H1 (cell line): ENCODE measurements around the gene RPL18. TPM values are rescaled to one million over a fixed set of nuclear protein-coding genes. Genes with fewer than 3 reads are reported as not detected.

Experiments
- CHD1 ChIP-seq: IDR thresholded peaks from 2 replicates; pipeline ENCODE4 v1.6.1; 2012; ENCODE audit warnings: low read depth, low read length, improper control_type of control experiment
- KDM4A ChIP-seq: IDR thresholded peaks from one replicate; pipeline ENCODE4 v1.7.1; 2012; ENCODE audit warnings: low read depth, mild to moderate bottlenecking, moderate library complexity, low read length, inconsistent platforms; ENCODE audit not compliant: severe bottlenecking
- KDM5A ChIP-seq: fragments of 200-600 bp; IDR thresholded peaks from 2 replicates; pipeline ENCODE4 v1.7.1; 2012; ENCODE audit warnings: mild to moderate bottlenecking, low read length, inconsistent platforms, mixed read lengths
- MAFK ChIP-seq: IDR thresholded peaks from 2 replicates; pipeline ENCODE4 v1.6.1; 2012; ENCODE audit warnings: low read depth, mild to moderate bottlenecking, improper control_type of control experiment, low read length
- SAP30 ChIP-seq: fragments of 300-600 bp; sonication (generic); IDR thresholded peaks from 2 replicates; pipeline ENCODE4 v1.7.1; 2012; ENCODE audit warnings: low read length, moderate library complexity, mild to moderate bottlenecking, inconsistent platforms; ENCODE audit not compliant: insufficient read depth, insufficient replicate concordance
- SRF ChIP-seq: IDR thresholded peaks from 2 replicates; pipeline ENCODE4 v1.6.1; 2011; ENCODE audit warnings: mild to moderate bottlenecking, low read depth, low read length, moderate library complexity
- polyA plus RNA-seq, 7 experiments: library from polyadenylated mRNA; depleted of rRNA in 3 of 7; stranded (reverse) in 5 of 7; unstranded in 2 of 7; fragments of >200 nt in 5 of 7; fragments of 200-250 nt in 2 of 7; gene quantifications; 1 replicate in 5 of 7; 2 replicates in 1 of 7; 4 replicates in 1 of 7; pipeline versions ENCODE4 v1.2.1 to v1.2.3, GENCODE V29; 2011 to 2013; ENCODE audit warnings: missing spikeins in 2 of 7, mixed read lengths in 2 of 7
- total RNA-seq: library from RNA; stranded (reverse); fragmentation: NEBNext Ultra II Directional; extraction: Animal tissue kit (Norgen Biotek cat#: 25700); gene quantifications from 2 replicates; pipeline ENCODE4 v1.2.1, GENCODE V29; 2021

Gene RPL18
- total and polyA plus RNA-seq, 2 of the 8 experiments (the other 6 are each of a cell fraction or from before 2014, with no cell fraction given) = 1,669 to 2,789 TPM

GRCh38 chr19:48637948-48638830 is 19.2 kb upstream of the RPL18 start (continued):
- TF ChIP-seq SAP30 = no peak
- TF ChIP-seq KDM5A = no peak
- TF ChIP-seq CHD1 = peak; percentile 97
- no peak for TF ChIP-seq SRF
- TF ChIP-seq MAFK = no peak
- no peak for TF ChIP-seq KDM4A
